ENCODE measurements around the gene GPRC5D. TPM values are rescaled to one million over a fixed set of nuclear protein-coding genes. Genes with fewer than 3 reads are reported as not detected.

The GPRC5D gene

Small RNA genes lying within 50 kb of the gene (small RNA-seq; reads per million reads assigned to genes)
- not detected for gene RF00604 (ENCODE audit: low read depth)
